Esophagus squamous epithelium (tissue), 5 donors: ENCODE results near the gene DICER1. TPM values are rescaled to one million over a fixed set of nuclear protein-coding genes. Genes with fewer than 3 reads are reported as not detected.

Experiments
- DNase-seq: peaks from one replicate; lab custom pipeline; 2025; lab: John Stamatoyannopoulos, UW
- H3K27ac ChIP-seq, 4 donors: fragments of 200-600 bp; sonication (generic); one replicate each; pipeline ENCODE4 v1.5.1; 2016 to 2019; ENCODE audit warnings: mild to moderate bottlenecking in 1 of 4
- H3K27me3 ChIP-seq, 4 donors: fragments of 200-600 bp; sonication (generic); 1 replicate in 3 of 4; 2 replicates in 1 of 4; pipeline versions ENCODE4 v1.5.1 to v1.6.0; 2017 to 2021; ENCODE audit warnings: antibody characterized with exemption in 1 of 4
- H3K36me3 ChIP-seq, 3 donors: fragments of 200-600 bp; sonication (generic); one replicate each; pipeline ENCODE4 v1.5.1; 2016 to 2019
- H3K4me1 ChIP-seq, 3 donors: fragments of 200-600 bp; sonication (generic); one replicate each; pipeline ENCODE4 v1.5.1; 2017 to 2019
- H3K4me3 ChIP-seq, 4 donors: fragments of 200-600 bp; sonication (generic); 1 replicate in 3 of 4; 2 replicates in 1 of 4; pipeline ENCODE4 v1.5.1; 2016 to 2019; ENCODE audit warnings: mild to moderate bottlenecking in 2 of 4, moderate library complexity in 1 of 4
- H3K9me3 ChIP-seq, 3 donors: fragments of 200-600 bp; sonication (generic); one replicate each; pipeline ENCODE4 v1.5.1; 2016 to 2019
- CTCF ChIP-seq, 6 experiments: fragments of 450-650 bp in 4 of 6; fragments of 200-600 bp in 2 of 6; sonication (generic) in 2 of 6; IDR thresholded peaks; one replicate each; pipeline ENCODE4 v1.5.1; 2016 to 2019; ENCODE audit warnings: antibody characterized with exemption in 6 of 6, mild to moderate bottlenecking in 4 of 6, moderate library complexity in 4 of 6
- POLR2A ChIP-seq, 4 donors: fragments of 450-650 bp; IDR thresholded peaks; one replicate each; pipeline ENCODE4 v1.6.1; 2017; ENCODE audit warnings: antibody characterized with exemption in 4 of 4, mild to moderate bottlenecking in 4 of 4, moderate library complexity in 3 of 4
- WGBS, 2 donors: methylation state at CpG; one replicate each; pipeline ENCODE4 v1.1.5; 2018; 5-methylcytosine and 5-hydroxymethylcytosine counted together
- intact Hi-C: fragments of 100-400 bp; cut with DNase I; formaldehyde crosslinking; loops from one replicate; pipeline ENCODE4 v1.15.0; 2022
- small RNA-seq, 4 donors: library from RNA; depleted of rRNA; stranded (forward); fragments of <200 nt; gene quantifications; one replicate each; pipeline ENCODE3, GENCODE V24; 2016
- total RNA-seq, 4 donors: library from RNA; depleted of rRNA; stranded (reverse); fragments of >200 nt; gene quantifications; one replicate each; pipeline ENCODE4 v1.1.0, GENCODE V29; 2016
- donor health status: DM: yes; HTN: yes; CAD: no.

Gene DICER1
- total RNA-seq, 4 donors from 2014 or later = 39.4 to 79.7 (median 55.7) TPM

GRCh38 chr14:95039259-95039992 is 117.9 kb downstream of the DICER1 start:
- Histone ChIP-seq H3K36me3 (no peaks in the 10 kb centered on the region), H3K4me3 (no peak overlapping the region), H3K27ac (no peak overlapping the region), H3K9me3 (no peaks in the 10 kb centered on the region), H3K4me1 (no peaks in the 10 kb centered on the region), H3K27me3 (peaks cover 0 to 10% (median 0%) of the 10 kb centered on the region in 4 donors)
- no peak for TF ChIP-seq CTCF (IDR thresholded peaks at IDR 0.05)
- TF ChIP-seq POLR2A (IDR thresholded peaks at IDR 0.05) = no peak
- DNase-seq = no peak
- 67 to 78% methylated on average over 13 of the region's 17 CpGs for WGBS, 2 donors
- intact Hi-C loops = no loop called here

GRCh38 chr14:95038521-95039250 is 118.6 kb downstream of the DICER1 start:
- intact Hi-C loops = no loop called here
- H3K27ac ChIP-seq = no peak overlapping the region
- peaks cover 0 to 9% (median 0%) of the 10 kb centered on the region in 4 donors for H3K27me3 ChIP-seq
- no peaks in the 10 kb centered on the region for H3K9me3 ChIP-seq
- H3K4me1 ChIP-seq = no peaks in the 10 kb centered on the region
- 68 to 76% methylated on average over 8 to 9 of the region's 9 CpGs for WGBS, 2 donors
- DNase-seq = no peak
- no peak for TF ChIP-seq POLR2A (IDR thresholded peaks at IDR 0.05)
- TF ChIP-seq CTCF (IDR thresholded peaks at IDR 0.05) = no peak
- no peak overlapping the region for H3K4me3 ChIP-seq
- H3K36me3 ChIP-seq = no peaks in the 10 kb centered on the region

GRCh38 chr14:95037273-95037672 is 120.1 kb downstream of the DICER1 start:
- intact Hi-C loops = no loop called here
- H3K9me3 ChIP-seq = peaks cover 0 to 3% (median 0%) of the 10 kb centered on the region in 3 donors
- 80% methylated on average over 1 of the region's 2 CpGs; no CpG with 5 or more reads in 1 of the 2 donors for WGBS, 2 donors
- no peak for TF ChIP-seq POLR2A (IDR thresholded peaks at IDR 0.05)
- TF ChIP-seq CTCF (IDR thresholded peaks at IDR 0.05) = no peak
- no peaks in the 10 kb centered on the region for H3K36me3 ChIP-seq
- H3K27me3 ChIP-seq = peaks cover 0 to 6% (median 0%) of the 10 kb centered on the region in 4 donors
- no peak for DNase-seq
- H3K4me3 ChIP-seq = no peak overlapping the region
- no peak overlapping the region for H3K27ac ChIP-seq
- H3K4me1 ChIP-seq = no peaks in the 10 kb centered on the region

Small RNA genes lying within 50 kb of the gene (small RNA-seq; reads per million reads assigned to genes)
- 0 to 0.30 (median 0.11) reads per million in 4 donors for gene MIR3173

Other genes with a start within 250 kb of the DICER1 start
- gene CLMN, start 162.4 kb upstream of the DICER1 start, total RNA-seq = 10 to 100 TPM in 1 of 4 donors, 1 to 10 TPM in 3; 3.3 to 14.1 (median 5.1) TPM